ENCODE measurements around the gene BTBD1.

The BTBD1 gene

DNA sequence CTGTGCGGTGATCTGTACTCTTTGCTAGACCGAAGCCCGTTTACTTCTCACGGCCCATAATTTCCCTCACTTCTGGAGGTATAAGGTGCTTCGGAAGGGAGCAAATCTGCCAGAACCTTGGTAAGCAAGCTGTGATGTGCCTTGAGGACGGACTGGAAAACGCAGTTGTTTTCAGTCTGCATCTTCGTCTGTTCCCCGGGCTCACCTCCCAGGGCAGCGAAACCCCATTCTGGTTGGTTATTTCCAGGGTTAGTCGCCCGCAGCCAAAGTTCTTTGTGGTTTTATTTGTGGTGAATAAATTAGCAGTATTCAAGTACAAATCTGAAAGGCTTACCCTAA, 80.6 kb downstream of the BTBD1 start:
- DNase-seq = peak in 1 of 2 donors; percentile 16

- peak; percentile 93 for DNase-seq
Observed at GRCh38 chr15:82985688-82986441, 81.2 kb downstream of the BTBD1 start, which contains the start of gene RAMAC. RAMAC (plus strand) TSS chr15:82986210; CDS start chr15:82989019, 2,809 bp downstream.

GRCh38 chr15:82980981-82981380, 86.1 kb downstream of the BTBD1 start:
- DNase-seq = no peak

DNA sequence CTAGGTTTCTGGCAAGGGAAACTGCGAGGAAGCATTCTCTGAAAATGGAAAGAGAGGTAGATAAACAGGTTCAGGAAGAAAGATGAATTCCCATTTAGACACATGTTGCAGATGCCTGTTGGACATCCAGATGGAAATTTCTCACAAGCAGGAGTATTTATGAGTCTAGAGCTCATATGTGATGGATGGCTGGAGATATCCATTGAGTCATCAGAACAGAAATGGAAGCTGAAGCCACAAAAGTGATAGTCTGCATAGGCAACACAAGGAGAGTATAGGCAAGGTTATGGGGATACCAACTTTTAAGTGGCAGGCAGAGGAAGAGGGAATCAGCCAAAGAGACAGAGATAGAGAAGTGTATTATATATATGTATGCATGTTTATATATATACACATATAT, 87.3 kb downstream of the BTBD1 start:
- DNase-seq = no peak

DNA sequence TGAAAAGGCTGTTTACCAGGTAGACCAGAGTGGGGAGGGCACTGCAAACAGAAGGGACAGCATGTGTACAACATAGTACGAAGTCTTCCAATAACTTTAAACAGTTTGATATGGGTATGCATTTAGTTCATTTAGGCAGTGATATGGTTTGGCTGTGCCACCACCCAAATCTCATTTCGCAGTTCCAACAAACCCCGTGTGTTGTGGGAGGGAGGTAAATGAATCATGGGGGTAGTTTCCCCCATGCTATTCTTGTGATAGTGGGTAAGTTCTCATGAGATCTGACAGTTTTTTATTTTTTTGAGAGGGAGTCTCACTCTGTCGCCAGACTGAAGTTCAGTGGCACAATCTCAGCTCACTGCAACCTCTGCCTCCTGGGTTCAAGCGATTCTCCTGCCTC, 88.6 kb downstream of the BTBD1 start:
- DNase-seq = no peak

- no peak for DNase-seq
Observed at GRCh38 chr15:82977076-82977475, 90.0 kb downstream of the BTBD1 start.

DNA sequence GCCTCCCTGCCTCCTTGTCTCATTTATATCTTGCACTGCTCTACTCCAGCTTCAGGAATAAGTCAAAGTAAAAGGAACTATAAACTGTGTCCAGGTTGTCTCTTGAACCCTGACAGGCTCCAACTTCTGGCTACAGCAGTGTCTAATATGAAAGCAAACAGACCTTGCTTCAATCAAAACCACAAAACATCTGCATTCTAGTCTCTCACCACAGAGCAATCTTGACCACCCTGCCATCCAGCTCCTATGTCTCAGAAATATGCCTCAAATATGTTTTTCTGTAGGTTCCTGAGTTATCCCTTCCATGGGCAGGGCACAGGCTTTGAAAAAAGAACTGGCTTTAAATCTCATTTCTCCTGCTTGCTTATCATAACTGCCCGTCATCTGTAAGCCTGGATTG, 94.1 kb downstream of the BTBD1 start:
- DNase-seq = no peak

DNA sequence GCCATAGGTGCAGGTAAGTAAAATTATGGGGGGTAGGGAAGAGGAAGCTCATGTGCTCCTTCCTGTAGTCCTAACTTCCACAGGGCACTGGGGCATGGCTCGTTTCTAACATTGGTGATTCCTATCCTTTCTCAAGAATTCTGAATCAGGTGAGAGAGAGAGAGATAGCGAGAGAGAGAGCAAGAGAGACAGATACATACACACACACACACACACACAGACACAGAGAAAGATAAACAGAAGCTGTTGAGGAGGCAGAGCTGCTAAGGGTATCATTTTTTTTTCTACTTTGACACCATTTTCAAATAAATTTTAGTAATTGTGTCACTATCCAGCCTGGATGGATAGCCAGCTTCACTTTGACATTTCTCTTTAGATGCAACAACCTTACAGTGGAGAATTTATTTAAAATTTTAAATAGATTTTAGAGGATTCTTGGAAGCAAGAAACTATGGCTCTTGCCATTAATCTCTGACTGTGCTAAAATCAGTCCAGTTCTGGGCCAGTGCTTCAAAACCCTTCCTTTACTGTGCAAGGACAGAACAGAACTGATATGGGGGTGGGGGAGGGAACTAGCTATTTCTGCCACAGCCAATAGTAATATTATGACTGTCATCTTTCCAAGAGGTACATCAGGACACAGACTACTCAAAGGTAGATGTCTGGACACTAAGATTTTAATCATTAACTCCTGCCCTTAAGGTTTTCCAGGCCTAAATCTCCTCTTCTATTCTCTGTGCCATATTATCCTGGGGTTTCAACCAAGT, 95.7 kb downstream of the BTBD1 start:
- no peak for DNase-seq

GRCh38 chr15:82970696-82971095, 96.4 kb downstream of the BTBD1 start:
- no peak for DNase-seq

DNA sequence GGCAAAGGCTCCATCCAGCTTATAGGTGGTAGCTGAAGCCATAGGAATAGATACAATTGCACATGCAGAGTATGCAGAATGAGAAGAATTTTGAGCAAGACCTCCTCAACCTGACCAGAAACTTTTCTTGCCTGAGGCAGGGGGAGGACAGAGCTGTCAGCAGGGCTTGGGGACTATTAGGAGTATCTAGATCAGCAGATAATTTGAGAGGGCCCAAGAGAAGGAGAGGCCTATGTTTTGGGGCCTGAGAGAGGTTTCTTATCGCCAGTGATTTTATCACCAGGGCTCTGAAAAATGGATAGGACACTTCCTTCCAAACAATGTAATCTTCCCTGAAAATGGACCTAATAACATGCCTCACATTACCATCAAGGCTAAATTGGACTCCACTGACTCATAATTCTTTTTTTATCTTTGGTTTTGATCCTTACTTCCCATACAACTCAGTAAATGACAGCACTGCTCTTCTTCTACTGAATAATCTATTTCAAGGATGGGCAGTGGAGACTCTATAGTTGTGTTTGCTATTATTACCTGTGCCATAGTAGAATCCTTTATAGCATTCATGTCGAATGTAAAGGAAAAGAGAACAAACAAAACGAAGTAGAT, 96.9 kb downstream of the BTBD1 start:
- no peak for DNase-seq

DNA sequence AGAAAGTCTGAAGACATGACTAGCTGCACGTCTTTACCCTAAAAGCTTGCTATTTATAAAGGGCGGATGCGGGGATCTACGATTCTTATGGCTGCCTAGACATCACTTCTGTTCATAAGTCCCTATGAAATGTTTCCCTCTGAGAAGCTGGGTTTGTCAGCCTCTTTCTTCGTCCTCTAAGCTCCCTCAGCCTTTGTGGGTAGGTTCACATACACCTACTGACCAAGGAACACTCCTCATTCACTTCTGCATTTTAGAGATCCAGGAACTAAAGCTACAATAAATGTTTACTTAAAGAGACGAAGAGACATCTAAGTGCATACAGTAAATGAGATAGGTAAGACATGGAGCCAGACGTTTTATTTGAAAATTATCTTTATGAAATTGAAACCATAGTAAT, 97.7 kb downstream of the BTBD1 start:
- no peak for DNase-seq

- DNase-seq = peak; percentile 18 to 50
Observed at GRCh38 chr15:82968066-82968465, 99.0 kb downstream of the BTBD1 start.

DNA sequence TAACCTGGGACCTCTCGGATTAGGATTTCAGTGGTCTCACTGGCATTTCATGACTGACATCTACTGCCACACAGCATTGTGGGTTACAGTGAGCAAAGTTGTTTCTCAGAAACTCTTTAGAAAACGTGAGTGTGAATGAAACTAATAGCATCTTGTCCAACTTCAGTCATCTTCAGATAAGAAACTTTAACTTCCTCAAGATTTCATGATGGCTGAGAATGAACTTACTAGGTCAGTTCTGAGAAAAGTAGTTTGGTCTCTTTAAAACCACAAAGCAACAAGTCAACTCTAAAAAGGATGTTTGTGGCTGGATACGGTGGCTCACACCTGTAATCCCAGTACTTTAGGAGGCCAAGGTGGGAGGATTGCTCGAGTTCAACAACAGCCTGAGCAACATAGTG, 100.4 kb downstream of the BTBD1 start:
- no peak for DNase-seq

Data from inflammatory macrophage treated with lipopolysaccharide for 1 hour (primary cell).